ENCODE results near the gene DCBLD1.
"Not testable (repeated sequence)": the region's sequence is repeated elsewhere in the genome, so short reads cannot be mapped to it uniquely, and the experiment has no call there.

Gene DCBLD1

GRCh38 chr6:117463762-117464665 is 18.5 kb upstream of the DCBLD1 start:
- TF ChIP-seq CTCF (IDR thresholded peaks at IDR 0.05; ENCODE audit: low read depth, low read length), result no peak
- peak overlapping the region in 1 of 2 donors; percentile 34 for H3K4me3 ChIP-seq (replicated peaks in 1 of 2; ENCODE audit: low read depth in 2 of 2, low read length in 2 of 2)
- peak; percentile 54 to 88 for DNase-seq (ENCODE audit: low read depth in 2 of 2)

- no peak overlapping the region for H3K4me3 ChIP-seq (replicated peaks in 1 of 2; ENCODE audit: low read depth in 2 of 2, low read length in 2 of 2)
- TF ChIP-seq CTCF (IDR thresholded peaks at IDR 0.05; ENCODE audit: low read depth, low read length), result no peak
- no peak for DNase-seq (ENCODE audit: low read depth in 2 of 2)
Measured at GRCh38 chr6:117464700-117465099, 17.8 kb upstream of the DCBLD1 start.

GRCh38 chr6:117465691-117466090 is 16.8 kb upstream of the DCBLD1 start:
- TF ChIP-seq CTCF (IDR thresholded peaks at IDR 0.05; ENCODE audit: low read depth, low read length), result no peak
- no peak overlapping the region for H3K4me3 ChIP-seq (replicated peaks in 1 of 2; ENCODE audit: low read depth in 2 of 2, low read length in 2 of 2)
- DNase-seq (ENCODE audit: low read depth in 2 of 2), result no peak

GRCh38 chr6:117467876-117468275 is 14.6 kb upstream of the DCBLD1 start:
- no peak for DNase-seq (ENCODE audit: low read depth in 2 of 2)
- no peak for TF ChIP-seq CTCF (IDR thresholded peaks at IDR 0.05; ENCODE audit: low read depth, low read length)
- no peak overlapping the region for H3K4me3 ChIP-seq (replicated peaks in 1 of 2; ENCODE audit: low read depth in 2 of 2, low read length in 2 of 2)

GRCh38 chr6:117468527-117468926 is 13.9 kb upstream of the DCBLD1 start:
- not testable (repeated sequence) for H3K4me3 ChIP-seq (replicated peaks in 1 of 2; ENCODE audit: low read depth in 2 of 2, low read length in 2 of 2); DNase-seq (ENCODE audit: low read depth in 2 of 2)

GRCh38 chr6:117469356-117469755 is 13.1 kb upstream of the DCBLD1 start:
- TF ChIP-seq CTCF (IDR thresholded peaks at IDR 0.05; ENCODE audit: low read depth, low read length), result no peak
- DNase-seq (ENCODE audit: low read depth in 2 of 2), result no peak
- H3K4me3 ChIP-seq (replicated peaks in 1 of 2; ENCODE audit: low read depth in 2 of 2, low read length in 2 of 2), result no peak overlapping the region

- no peak overlapping the region for H3K4me3 ChIP-seq (replicated peaks in 1 of 2; ENCODE audit: low read depth in 2 of 2, low read length in 2 of 2)
- TF ChIP-seq CTCF (IDR thresholded peaks at IDR 0.05; ENCODE audit: low read depth, low read length), result no peak
- DNase-seq (ENCODE audit: low read depth in 2 of 2), result no peak
Measured at GRCh38 chr6:117469791-117470190, 12.7 kb upstream of the DCBLD1 start.

Measured in cardiac fibroblast (primary cell).